GM18870 (cell line): Measurements from ENCODE around the gene SRSF1.
"Not testable (repeated sequence)": the region's sequence is repeated elsewhere in the genome, so short reads cannot be mapped to it uniquely, and the experiment has no call there.

Experiments used
- ATAC-seq: cut with Tn5 transposase; IDR thresholded peaks from one replicate; pipeline ENCODE4 v1.9.1; 2021; ENCODE audit warnings: moderate library complexity; ENCODE audit not compliant: unreplicated experiment

SRSF1 gene, protein sequence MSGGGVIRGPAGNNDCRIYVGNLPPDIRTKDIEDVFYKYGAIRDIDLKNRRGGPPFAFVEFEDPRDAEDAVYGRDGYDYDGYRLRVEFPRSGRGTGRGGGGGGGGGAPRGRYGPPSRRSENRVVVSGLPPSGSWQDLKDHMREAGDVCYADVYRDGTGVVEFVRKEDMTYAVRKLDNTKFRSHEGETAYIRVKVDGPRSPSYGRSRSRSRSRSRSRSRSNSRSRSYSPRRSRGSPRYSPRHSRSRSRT

DNA sequence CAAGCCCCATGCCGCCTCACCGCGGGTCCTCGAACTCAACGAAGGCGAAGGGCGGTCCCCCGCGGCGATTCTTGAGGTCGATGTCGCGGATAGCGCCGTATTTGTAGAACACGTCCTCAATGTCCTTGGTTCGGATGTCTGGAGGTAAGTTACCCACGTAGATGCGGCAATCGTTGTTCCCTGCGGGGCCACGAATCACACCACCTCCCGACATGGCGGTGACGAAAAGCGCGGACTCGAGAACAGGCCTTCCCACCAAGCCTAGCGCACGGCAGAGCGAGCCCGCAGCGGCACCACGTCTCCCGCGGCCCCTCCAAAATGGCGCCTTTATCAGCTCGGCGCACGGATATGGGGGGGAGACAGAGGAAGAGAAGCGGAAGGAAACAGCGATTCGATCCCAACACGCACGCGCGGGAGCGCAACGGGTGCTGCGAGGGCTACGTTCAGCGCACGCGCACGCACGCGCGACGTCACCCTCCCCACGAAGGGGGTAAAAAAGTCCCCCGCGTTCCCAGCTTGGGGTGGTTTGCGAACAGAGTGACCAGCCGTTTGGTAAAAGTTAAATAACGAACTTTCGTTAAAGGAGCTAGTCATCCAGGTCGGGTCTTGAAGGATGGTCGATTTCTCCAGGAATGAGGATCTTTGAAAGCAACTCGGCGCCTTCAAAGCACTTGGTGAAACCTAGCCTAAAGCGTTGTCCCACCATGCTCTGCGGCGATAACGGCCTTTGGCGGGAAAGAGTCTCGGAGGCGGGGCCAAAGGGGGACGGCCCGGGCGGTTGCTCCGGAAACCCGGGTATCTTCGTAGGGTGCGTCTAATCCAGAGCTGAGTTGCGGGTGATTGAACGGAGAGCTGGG, at the start of gene SRSF1:
TSS of gene SRSF1 (minus strand) at position 323 of the 857 bp plus-strand sequence. CDS start at position 214, 109 bp downstream.
- peak; percentile 82 for ATAC-seq

DNA sequence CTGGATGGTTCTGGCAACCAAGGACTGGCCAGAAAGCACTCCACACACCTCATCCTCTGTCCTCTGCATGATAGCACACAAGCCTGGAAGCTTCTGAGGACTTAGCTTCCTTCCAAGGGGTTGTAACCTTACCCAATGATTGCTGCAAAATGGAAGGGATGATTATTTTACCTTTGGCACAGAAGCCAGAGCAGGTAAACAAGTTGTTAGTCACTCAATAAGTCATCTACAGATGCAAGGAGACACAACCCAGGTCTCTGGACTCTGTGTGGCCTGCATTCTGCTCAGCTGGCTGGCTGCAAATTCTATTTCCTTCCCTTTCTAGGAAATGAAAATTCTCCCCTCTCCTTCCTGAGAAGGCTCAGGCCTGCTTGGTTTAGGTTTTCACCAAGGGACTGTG, 49.4 kb upstream of the SRSF1 start:
- no peak for ATAC-seq

DNA sequence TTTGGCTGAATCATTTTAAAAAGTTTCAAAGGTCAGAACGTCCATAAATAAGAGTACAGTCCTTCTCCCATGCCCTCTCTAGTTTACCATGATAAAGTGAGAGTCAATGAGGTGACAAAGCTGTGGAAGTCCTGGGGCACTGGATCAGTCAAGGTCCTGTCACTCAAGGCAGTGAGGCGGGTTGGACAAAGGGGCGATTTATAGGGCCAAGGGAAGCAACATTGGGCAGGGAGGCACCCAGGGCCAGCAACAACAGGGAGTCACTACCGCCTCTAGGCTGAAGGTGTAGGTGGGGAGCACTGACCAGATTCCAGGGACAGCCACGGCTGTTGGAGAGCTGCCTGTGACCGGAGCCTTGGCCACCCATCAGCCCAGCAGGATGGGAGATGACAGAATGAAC, 47.6 kb upstream of the SRSF1 start:
- ATAC-seq = no peak

DNA sequence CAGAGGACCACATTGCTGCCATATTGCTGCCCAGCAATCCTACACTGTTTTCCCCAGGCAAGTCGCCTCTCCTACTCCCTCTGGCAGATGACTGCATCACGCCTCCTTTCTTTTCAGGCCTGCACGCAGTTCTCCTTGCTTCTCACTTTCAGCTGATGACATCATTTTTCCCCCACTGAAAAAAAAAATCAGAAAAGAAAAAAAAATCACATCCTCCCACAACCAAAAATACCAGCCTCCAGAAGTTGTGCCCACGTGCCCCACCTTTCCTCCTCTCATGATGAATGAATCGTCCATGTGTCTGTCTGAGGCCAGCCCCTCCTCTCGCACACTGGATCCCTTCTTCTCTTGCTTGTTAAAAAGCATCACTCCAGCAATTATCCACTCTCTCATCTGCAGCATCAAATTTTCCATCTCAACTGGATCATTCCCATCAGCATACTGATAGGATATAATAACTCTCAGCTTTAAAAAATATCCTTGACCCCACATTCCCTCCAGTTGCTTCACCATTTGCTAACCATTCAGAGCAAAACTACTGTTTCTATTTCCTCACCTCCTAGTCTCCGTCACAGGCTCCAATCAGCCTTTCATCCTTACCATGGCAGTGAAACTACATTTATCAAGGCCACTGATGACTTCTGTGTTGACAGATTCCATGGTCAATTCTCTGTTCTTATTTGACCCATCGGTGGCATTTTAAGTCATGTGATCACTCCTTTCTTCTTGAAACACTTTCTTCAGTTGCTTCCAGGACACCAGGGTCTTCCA, 46.1 kb upstream of the SRSF1 start:
- ATAC-seq = no peak

DNA sequence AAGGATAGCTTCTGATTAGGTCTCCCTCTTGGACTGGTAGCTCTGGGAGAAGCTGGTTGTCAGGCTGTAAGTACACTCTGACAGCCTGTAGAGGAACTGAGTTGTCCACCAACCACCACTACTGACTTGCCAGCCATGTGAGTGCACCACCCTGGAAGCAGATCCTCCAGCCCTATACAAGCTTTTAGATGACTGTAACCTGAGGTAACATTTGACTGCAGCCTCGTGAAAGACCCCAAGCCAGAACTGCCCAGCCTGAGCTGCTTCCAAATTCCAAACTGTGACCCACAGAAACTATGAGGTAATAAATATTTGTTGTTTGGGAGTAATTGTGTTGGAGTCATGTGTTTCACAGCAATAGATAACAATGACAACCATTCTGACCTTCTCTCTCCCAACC, 45.4 kb upstream of the SRSF1 start:
- no peak for ATAC-seq

DNA sequence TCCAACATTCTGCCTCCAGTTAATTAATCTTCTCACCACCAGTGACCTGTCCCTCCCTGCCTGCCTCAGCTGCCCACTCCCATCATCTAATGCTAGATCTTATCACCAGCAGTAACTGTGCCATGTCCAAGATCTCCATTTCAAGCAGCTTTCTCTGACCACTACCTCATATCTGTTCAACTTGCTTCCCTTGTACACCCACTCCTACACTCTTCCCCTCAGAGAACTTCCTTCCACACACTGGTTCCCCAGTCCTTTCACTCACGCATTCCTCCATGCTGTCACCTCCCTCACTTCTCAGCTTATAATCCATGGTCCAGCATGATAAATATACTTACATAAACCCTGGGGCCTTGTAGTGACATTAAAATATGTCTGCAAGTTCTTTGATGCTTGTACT, 44.4 kb upstream of the SRSF1 start:
- no peak for ATAC-seq

DNA sequence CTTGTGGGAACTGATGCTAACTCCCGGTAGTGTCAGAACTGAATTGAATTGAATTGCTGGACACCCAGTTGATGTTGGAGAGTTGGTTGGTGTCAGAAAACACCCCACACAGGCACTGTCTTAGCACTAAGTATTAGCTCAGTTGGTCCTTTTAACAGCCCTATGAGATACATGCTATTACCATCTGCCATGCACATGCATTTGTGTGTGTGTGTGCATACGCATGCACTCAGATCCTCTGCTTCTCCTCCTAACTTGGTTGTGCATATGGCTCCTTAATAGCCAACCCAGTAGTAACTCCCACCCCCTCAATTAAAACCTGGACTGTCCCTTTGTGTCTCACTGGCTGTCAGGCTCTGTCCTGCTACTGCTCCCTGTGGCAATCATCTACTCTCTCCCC, 43.9 kb upstream of the SRSF1 start:
- no peak for ATAC-seq

DNA sequence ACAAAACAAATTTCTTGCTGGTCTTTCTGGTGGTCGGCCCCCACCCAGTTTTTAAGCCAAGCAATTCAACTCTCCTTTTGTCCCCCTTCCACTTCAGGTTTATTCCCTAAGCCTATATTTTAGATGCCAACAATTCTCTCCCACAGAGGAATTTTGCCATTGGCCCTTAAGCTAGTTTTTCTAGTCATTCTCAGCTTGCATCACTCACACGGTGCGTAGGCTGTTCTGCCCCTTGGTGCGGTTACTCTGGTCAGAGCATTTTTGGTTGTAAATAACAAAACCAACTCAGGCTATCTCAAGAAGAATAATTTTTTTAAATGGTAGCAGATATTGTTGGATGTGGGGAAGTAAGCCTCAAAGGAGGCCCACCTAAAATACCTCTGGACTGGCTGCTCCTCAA, 42.5 kb upstream of the SRSF1 start:
- ATAC-seq = no peak

DNA sequence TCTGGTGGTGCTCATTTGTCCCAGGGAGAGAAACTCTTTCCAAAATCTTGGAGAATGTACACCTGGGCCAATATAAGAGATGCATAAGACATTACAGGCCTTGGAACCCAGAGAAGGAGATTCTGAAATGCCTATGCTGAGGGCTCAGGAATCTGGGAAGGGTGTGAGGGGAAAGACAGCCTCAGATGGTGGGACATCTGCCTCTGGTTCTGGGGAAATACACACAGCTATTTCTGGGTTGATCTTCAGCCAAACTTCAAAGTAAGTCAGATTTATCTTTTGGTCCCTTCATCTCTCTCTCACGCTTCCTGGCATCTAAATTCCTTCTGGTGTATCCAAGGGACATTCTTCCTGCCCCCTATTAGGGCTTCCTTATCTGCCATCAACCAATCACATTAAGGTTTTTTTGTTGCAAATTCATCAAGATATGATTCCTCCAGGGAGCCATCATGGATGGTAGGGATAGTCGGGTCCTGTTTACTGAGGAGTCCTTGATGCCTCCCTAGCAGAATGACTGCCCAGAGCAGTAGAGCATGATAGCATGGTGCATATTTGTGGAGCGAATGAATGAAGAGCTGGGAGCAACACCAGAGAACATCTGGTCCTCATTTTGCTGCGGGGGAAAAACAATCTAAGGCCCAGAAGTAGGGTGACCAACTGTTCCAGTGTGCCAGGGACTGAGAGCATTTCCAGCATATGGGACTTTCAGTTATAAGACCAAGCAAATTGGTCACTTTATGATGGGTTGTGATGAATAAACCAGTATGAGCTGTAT, 40.5 kb upstream of the SRSF1 start:
- ATAC-seq = no peak

DNA sequence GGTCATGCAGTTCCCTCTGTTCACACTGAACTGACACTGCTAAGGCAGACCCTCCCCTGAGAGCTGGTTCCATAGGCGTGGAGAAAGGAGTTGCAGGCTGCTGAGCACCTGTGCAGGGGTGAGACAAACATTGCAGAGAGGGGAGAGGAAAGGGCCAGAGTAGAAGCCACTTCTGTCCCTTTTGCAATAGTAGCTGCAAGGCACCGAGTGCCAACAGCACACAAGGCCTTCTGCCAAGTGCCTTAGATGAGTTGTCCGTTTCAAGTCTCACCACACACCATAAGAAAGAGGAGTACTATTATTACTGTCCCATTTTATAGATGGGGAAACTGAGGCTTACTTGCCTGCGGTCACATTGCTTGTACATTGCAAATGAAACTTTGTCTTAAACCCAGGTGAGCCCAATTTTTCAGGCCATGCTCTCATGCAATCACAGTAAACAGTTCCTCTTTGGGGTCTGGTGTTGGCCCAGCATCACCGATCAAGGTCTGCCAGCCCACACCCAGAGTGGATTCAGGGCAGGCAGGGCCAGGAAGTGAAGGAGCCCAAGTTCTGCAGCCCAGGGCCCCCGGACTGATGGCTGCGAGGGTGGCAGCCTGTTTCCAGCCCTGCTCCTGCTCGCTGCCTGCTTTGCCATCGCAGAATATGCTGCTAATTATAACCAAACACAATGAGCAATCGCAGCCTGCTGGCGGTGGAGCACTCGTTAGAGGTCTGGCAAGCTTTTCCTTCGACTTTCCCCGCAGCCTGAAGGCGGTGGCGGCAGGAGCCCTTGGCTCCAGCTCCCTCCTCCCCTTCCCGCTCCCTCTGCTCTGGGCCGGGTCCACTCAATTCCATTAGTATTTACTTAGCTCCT, 39.4 kb upstream of the SRSF1 start:
- no peak for ATAC-seq

DNA sequence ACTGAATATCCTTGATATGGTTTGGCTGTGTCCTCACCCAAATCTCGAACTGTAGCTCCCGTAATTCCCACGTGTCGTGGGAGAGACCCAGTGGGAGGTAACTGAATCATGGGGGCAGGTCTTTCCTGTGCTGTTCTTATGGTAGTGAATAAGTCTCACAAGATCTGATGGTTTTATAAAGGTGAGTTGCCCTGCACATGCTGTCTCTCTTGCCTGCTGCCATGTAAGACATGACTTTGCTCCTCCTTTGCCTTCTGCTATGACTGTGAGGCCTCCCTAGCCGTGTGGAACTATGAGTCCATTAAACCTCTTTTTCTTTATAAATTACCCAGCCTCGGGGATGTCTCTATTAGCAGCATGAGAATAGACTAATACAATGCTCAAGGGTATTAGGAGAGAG, 37.2 kb upstream of the SRSF1 start:
- ATAC-seq = not testable (repeated sequence)

DNA sequence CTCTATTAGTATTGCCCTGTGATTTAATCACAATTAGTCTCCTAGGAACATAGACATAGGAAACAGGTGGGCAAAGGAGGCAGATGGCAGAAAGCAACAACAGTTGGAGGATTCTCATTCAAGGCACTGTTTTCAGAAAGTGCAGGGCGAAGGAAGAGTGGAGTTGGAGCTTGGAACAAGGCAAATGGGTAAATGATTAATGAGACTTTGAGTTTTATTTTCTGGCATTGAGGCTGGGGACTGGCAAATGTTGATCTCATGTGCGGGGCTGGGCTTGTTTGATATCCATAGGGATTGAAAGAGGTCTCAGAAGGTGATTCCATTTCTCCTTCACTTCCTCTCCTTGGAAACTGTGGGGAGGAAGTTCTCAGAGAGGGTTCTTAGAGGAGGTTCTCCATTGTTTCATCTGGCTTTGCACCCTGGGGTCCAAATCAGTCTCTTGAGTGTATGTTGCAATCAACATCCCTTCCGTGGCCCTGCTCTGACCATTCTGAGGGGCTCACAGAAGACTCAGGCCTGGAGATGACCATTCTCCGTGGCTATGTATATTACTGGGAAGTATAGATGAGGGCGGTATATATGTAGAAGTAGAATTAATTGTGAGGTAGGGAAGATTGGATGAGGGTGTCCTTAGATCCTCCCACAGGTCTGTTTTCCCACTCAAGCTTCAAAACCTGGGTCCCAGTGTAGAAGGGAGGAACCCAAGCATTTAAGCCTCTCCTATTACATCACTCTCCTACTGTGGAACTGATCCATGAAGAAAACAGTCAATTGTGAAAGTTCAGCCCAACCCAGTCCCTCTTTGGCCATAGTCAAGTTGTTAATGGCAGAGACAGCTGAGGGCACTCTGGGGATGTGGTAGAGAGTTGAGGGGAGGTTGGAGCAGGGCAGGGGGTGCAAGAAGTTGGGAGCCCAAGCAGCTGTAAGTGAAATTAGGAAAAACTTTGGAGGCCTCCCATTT, 36.5 kb upstream of the SRSF1 start:
- no peak for ATAC-seq

DNA sequence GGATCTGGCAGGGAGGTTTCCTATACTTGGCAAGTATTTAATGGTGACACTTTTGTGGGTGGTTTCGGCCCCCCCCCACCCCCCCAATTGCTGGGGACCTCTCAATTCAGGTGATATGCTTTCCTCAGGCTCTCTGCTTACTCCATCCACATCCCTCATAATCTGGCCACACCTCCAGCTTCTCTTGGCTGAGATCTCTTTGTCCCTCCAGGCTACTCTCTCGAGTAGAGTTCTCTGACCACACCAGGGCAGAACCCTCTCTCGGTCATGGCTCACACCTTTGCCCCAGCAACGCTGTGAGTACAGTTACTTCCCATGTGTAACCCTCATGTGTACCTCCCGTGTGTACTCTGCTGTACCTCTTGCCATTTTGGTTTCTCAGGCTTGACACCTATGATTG, 34.1 kb upstream of the SRSF1 start:
- ATAC-seq = no peak

DNA sequence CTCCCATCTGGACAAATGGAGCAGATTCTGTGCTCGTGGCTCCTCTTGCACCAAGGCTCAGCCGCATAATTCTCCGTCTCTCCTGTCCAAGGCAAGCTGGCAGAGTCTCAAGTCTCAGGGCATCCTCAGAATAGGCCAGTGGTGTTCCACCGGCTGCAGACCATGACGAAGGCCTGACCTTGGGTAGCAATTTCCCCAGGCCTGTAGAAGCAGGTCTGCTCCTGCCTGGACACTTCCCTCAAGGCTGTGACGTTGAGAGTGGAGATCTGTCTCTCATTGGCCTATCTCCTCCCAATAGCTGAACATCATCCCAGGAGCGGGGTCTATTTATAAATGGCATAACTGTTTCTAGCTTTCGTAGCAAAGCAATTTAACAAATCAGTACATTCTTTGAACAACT, 33.3 kb upstream of the SRSF1 start:
- ATAC-seq = no peak

DNA sequence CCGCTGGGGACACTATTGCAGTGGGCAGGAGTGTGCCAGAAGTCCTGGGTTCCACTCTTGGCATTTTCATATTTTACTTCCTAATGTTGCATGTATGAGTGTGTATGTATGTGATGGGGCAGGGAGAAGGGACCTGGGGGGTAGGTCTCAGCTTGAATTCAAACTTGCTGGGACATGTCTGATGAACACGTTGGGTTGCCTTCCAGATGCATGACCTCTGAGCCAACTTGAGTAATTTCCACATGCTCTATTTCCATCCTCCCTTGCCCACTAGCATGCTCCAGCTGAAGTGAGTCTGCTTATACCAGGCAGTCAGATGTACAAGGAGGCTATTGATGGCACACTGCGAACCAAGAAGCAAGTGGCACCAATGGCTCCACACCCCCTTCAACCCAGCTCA, 32.9 kb upstream of the SRSF1 start:
- ATAC-seq = no peak

DNA sequence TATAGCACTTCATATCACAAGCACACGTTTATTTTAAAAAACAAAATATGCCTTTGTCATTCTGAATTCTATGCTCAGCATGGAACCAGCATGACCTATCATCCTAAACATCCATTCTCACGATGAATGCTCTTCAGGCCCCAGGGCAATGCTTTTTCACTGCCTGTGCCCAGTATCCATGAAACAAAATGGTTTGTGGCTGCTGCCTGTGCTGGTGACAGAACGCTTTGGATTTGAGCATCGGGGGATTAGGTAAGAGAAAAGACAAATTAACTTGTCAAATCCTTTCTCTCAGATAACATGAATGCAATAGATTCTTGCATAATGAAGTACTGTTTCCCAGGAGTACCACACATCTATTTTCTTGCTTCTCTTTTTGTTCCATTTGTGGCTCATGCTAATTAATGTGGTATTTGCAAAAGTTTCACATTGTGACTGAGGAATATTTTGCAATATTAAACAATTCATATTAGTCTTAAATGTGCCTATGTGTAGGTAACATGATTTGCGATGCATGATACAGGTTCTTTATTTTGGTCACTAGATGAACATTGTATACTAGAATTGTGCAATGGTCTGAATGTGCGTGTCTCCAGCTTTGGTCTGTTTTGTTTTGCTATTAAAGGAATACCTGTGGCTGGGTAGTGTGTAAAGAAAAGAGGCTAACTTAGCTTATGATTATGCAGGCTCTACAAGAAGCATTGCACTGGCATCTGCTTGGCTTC, 25.8 kb upstream of the SRSF1 start:
- ATAC-seq = no peak

DNA sequence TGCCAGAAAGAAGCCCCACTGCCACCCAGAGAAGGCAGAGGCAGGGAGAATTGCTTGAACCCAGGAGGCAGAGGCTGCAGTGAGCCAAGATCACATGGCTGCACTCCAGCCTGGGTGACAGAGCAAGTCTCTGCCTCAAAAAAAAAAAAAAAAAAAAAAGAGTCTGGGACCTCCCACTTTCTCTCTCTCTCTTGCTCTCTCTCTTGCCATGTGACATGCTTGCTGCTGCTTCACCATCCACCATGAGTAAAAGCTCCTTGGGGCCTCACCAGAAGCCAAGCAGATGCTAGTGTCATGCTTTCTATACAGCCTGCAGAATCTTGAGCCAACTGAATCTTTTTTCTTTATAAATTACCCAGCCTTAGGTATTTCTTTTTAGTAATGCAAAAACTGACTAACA, 21.5 kb upstream of the SRSF1 start:
- no peak for ATAC-seq

DNA sequence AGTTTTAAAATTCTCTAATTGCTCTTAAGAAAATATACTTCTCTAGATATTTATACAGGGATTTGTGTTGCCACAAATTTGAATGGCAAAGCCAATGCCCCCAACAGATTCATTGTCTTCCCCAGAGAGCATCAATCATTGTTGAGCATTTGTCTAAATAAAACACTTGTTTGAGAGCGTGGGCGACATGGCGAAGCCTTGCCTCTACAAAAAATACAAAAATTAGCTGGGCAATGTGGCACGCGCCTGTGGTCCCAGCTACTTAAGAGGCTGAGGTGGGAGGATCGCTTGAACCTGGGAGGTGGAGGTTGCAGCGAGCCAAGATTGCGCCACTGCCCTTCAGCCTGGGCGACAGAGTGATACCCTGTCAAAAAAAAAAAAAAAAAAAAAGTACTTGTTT, 13.4 kb upstream of the SRSF1 start:
- ATAC-seq = no peak
